Measurements from ENCODE around the gene ZNF281.

The ZNF281 gene

GRCh38 chr1:200381256-200381984 lies 28.4 kb downstream of the ZNF281 start:
- H3K36me3 ChIP-seq (ENCODE audit: insufficient read depth, low read length), result no peaks in the 10 kb centered on the region
- H3K9ac ChIP-seq (ENCODE audit: low read depth, low read length), result no peak overlapping the region
- peaks cover 20% of the 10 kb centered on the region for H3K4me1 ChIP-seq (ENCODE audit: control insufficient read depth, insufficient read depth, low read length)
- no peak overlapping the region for H3K4me3 ChIP-seq (ENCODE audit: low read length)
- no peaks in the 10 kb centered on the region for H3K9me3 ChIP-seq (replicated peaks; ENCODE audit: low read length)
- H3K4me2 ChIP-seq (ENCODE audit: low read length), result no peak overlapping the region
- H3K27me3 ChIP-seq (ENCODE audit: control insufficient read depth, insufficient read depth, low read length), result no peaks in the 10 kb centered on the region

- no peaks in the 10 kb centered on the region for H3K27me3 ChIP-seq (ENCODE audit: control insufficient read depth, insufficient read depth, low read length)
- H3K36me3 ChIP-seq (ENCODE audit: insufficient read depth, low read length), result no peaks in the 10 kb centered on the region
- no peak overlapping the region for H3K4me3 ChIP-seq (ENCODE audit: low read length)
- H3K4me2 ChIP-seq (ENCODE audit: low read length), result no peak overlapping the region
- H3K9me3 ChIP-seq (replicated peaks; ENCODE audit: low read length), result no peaks in the 10 kb centered on the region
- H3K9ac ChIP-seq (ENCODE audit: low read depth, low read length), result no peak overlapping the region
- peaks cover 20% of the 10 kb centered on the region for H3K4me1 ChIP-seq (ENCODE audit: control insufficient read depth, insufficient read depth, low read length)
Observed at GRCh38 chr1:200380589-200381021, 29.2 kb downstream of the ZNF281 start.

DNA sequence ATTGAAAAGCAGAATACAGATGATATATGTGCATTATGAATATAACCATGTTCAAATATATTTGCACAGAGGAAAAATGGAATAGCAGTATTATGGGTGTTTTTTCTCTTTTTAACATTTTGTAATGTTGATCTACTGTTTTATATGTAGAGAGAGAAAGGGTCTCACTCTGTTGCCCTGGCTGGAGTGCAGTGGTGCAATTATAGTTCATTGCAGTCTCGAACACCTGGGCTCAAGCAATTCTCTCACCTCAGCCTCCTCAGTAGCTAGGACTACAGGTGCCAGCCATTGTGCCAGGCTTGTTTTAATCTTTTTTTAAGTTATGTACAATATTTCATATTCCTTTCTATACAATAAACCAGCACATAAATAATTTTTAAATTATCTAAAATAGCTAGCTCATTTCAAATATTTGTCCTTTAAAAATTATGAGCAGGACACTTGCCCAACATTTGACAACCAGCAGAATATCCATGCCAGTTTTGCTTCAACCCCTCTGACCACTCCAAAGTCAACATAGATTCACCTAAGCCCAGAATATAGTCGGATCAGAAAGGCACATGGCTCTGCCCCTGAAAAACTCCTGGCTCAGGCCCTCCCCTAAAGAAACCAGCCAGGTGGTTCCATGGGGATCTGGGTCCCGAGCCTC lies 29.8 kb downstream of the ZNF281 start:
- H3K4me2 ChIP-seq (ENCODE audit: low read length), result peak overlapping the region; percentile 73
- H3K27me3 ChIP-seq (ENCODE audit: control insufficient read depth, insufficient read depth, low read length), result no peaks in the 10 kb centered on the region
- H3K9me3 ChIP-seq (replicated peaks; ENCODE audit: low read length), result no peaks in the 10 kb centered on the region
- no peaks in the 10 kb centered on the region for H3K36me3 ChIP-seq (ENCODE audit: insufficient read depth, low read length)
- H3K4me3 ChIP-seq (ENCODE audit: low read length), result no peak overlapping the region
- peak overlapping the region; percentile 16 for H3K9ac ChIP-seq (ENCODE audit: low read depth, low read length)
- peaks cover 25% of the 10 kb centered on the region for H3K4me1 ChIP-seq (ENCODE audit: control insufficient read depth, insufficient read depth, low read length)

GRCh38 chr1:200379432-200379757 lies 30.4 kb downstream of the ZNF281 start:
- no peaks in the 10 kb centered on the region for H3K36me3 ChIP-seq (ENCODE audit: insufficient read depth, low read length)
- peak overlapping the region; percentile 39 for H3K4me3 ChIP-seq (ENCODE audit: low read length)
- peak overlapping the region; percentile 64 for H3K9ac ChIP-seq (ENCODE audit: low read depth, low read length)
- no peaks in the 10 kb centered on the region for H3K27me3 ChIP-seq (ENCODE audit: control insufficient read depth, insufficient read depth, low read length)
- no peaks in the 10 kb centered on the region for H3K9me3 ChIP-seq (replicated peaks; ENCODE audit: low read length)
- H3K4me1 ChIP-seq (ENCODE audit: control insufficient read depth, insufficient read depth, low read length), result peaks cover 31% of the 10 kb centered on the region
- H3K4me2 ChIP-seq (ENCODE audit: low read length), result peak overlapping the region; percentile 73

DNA sequence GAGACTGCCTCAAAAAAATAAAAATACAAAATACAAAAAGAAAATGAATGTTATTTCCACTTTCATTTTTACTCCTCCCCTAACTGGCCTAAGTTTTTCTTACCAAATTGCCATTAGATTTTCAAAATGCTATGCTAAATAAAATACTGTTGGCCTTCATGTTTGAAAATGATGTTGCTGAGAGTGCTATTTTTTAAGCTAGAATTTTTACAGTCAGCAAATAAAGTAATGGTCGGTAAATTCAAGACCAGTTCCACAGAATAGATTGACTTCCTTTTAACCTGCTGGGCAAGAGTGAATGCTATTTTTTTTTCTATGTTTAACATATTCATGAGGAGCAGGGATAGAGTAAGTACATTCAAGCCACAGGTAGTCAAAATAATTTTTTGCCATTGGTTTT lies 31.7 kb downstream of the ZNF281 start:
- Histone ChIP-seq H3K4me1 (ENCODE audit: control insufficient read depth, insufficient read depth, low read length) (peaks cover 40% of the 10 kb centered on the region), H3K9ac (ENCODE audit: low read depth, low read length) (no peak overlapping the region), H3K36me3 (ENCODE audit: insufficient read depth, low read length) (no peaks in the 10 kb centered on the region), H3K4me3 (ENCODE audit: low read length) (no peak overlapping the region), H3K27me3 (ENCODE audit: control insufficient read depth, insufficient read depth, low read length) (no peaks in the 10 kb centered on the region), H3K4me2 (ENCODE audit: low read length) (no peak overlapping the region), H3K9me3 (replicated peaks; ENCODE audit: low read length) (no peaks in the 10 kb centered on the region)

- peaks cover 53% of the 10 kb centered on the region for H3K4me1 ChIP-seq (ENCODE audit: control insufficient read depth, insufficient read depth, low read length)
Observed at GRCh38 chr1:200376528-200376927, 33.3 kb downstream of the ZNF281 start.

GRCh38 chr1:200374569-200375295 lies 35.1 kb downstream of the ZNF281 start:
- Histone ChIP-seq H3K9me3 (replicated peaks; ENCODE audit: low read length) (no peaks in the 10 kb centered on the region), H3K9ac (ENCODE audit: low read depth, low read length) (peak overlapping the region; percentile 39), H3K27me3 (ENCODE audit: control insufficient read depth, insufficient read depth, low read length) (no peaks in the 10 kb centered on the region), H3K36me3 (ENCODE audit: insufficient read depth, low read length) (no peaks in the 10 kb centered on the region), H3K4me1 (ENCODE audit: control insufficient read depth, insufficient read depth, low read length) (peaks cover 47% of the 10 kb centered on the region), H3K4me2 (ENCODE audit: low read length) (peak overlapping the region; percentile 7), H3K4me3 (ENCODE audit: low read length) (no peak overlapping the region)

More at GRCh38 chr1:200376528-200376927, 33.3 kb downstream of the ZNF281 start:
- H3K27me3 ChIP-seq (ENCODE audit: control insufficient read depth, insufficient read depth, low read length), result no peaks in the 10 kb centered on the region
- no peaks in the 10 kb centered on the region for H3K9me3 ChIP-seq (replicated peaks; ENCODE audit: low read length)
- no peak overlapping the region for H3K4me2 ChIP-seq (ENCODE audit: low read length)
- H3K9ac ChIP-seq (ENCODE audit: low read depth, low read length), result no peak overlapping the region
- H3K4me3 ChIP-seq (ENCODE audit: low read length), result no peak overlapping the region
- no peaks in the 10 kb centered on the region for H3K36me3 ChIP-seq (ENCODE audit: insufficient read depth, low read length)

DNA sequence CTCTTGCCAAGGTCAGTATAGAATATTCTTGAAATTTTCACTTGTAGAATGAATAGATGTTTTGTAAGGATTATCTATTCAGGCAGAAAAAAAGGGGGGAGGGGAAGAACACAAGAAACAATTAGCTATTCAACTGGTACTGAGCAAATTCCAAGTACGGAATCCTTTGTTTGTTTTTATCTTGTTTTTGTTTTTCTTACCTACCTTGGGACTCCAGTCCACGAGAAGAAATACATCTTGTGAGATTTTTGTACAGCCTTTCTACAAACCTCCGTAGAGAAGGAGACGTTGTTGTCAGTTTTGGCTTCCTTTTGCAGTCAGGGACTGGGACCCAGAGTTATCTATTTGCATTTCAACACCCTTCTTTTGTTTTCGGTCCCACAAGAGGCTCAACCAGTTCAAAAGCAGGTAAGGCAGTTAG lies 36.0 kb downstream of the ZNF281 start:
- Histone ChIP-seq H3K27me3 (ENCODE audit: control insufficient read depth, insufficient read depth, low read length) (no peaks in the 10 kb centered on the region), H3K9ac (ENCODE audit: low read depth, low read length) (peak overlapping the region; percentile 39), H3K4me1 (ENCODE audit: control insufficient read depth, insufficient read depth, low read length) (peaks cover 49% of the 10 kb centered on the region), H3K4me2 (ENCODE audit: low read length) (peak overlapping the region; percentile 7), H3K9me3 (replicated peaks; ENCODE audit: low read length) (no peaks in the 10 kb centered on the region), H3K36me3 (ENCODE audit: insufficient read depth, low read length) (no peaks in the 10 kb centered on the region), H3K4me3 (ENCODE audit: low read length) (peak overlapping the region; percentile 26)

GRCh38 chr1:200372885-200373181 lies 37.0 kb downstream of the ZNF281 start:
- Histone ChIP-seq H3K4me1 (ENCODE audit: control insufficient read depth, insufficient read depth, low read length) (peaks cover 57% of the 10 kb centered on the region), H3K4me3 (ENCODE audit: low read length) (no peak overlapping the region), H3K4me2 (ENCODE audit: low read length) (no peak overlapping the region), H3K36me3 (ENCODE audit: insufficient read depth, low read length) (no peaks in the 10 kb centered on the region), H3K9me3 (replicated peaks; ENCODE audit: low read length) (no peaks in the 10 kb centered on the region), H3K27me3 (ENCODE audit: control insufficient read depth, insufficient read depth, low read length) (no peaks in the 10 kb centered on the region), H3K9ac (ENCODE audit: low read depth, low read length) (peak overlapping the region; percentile 1)

DNA sequence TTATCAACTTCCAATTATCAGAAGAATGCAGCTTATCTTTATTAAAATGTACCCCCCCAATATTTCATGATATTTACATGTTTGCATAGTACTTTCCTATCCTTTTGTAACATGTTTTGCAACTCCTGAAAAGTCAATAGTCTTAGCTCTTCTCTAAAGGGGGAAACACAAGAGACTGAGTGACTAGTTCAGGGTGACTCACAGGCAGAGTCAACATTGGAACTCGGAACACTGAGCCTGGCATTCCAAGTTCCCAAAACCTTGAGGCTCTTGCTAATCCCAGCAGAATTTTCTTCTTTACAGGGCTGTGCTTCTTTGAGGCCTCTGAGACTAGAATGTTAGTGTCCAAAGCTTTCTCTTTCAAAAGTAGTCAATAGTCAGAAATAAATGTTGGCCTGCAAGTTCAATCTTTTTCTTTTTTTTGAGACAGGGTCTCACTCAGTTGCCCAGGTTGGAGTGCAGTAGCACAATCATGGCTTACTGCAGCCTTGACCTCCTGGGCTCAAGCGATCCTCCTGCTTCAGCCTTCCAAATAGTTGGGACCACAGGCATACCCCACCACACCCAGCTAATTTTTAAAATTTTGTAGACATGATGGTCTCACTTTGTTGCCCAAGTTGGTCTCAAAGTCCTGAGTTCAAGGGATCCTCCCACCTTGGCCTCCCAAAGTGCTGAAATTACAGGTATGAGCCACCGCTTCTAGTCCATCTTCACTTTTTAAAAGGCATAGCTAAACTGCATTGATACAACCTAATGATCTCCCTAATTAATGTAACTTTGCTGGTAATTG lies 37.5 kb downstream of the ZNF281 start:
- Histone ChIP-seq H3K4me3 (ENCODE audit: low read length) (no peak overlapping the region), H3K4me1 (ENCODE audit: control insufficient read depth, insufficient read depth, low read length) (peaks cover 61% of the 10 kb centered on the region), H3K4me2 (ENCODE audit: low read length) (peak overlapping the region; percentile 7), H3K9ac (ENCODE audit: low read depth, low read length) (no peak overlapping the region), H3K9me3 (replicated peaks; ENCODE audit: low read length) (no peaks in the 10 kb centered on the region), H3K36me3 (ENCODE audit: insufficient read depth, low read length) (no peaks in the 10 kb centered on the region), H3K27me3 (ENCODE audit: control insufficient read depth, insufficient read depth, low read length) (no peaks in the 10 kb centered on the region)

GRCh38 chr1:200369706-200370105 lies 40.1 kb downstream of the ZNF281 start:
- no peaks in the 10 kb centered on the region for H3K36me3 ChIP-seq (ENCODE audit: insufficient read depth, low read length)
- no peak overlapping the region for H3K4me3 ChIP-seq (ENCODE audit: low read length)
- H3K9me3 ChIP-seq (replicated peaks; ENCODE audit: low read length), result no peaks in the 10 kb centered on the region
- H3K27me3 ChIP-seq (ENCODE audit: control insufficient read depth, insufficient read depth, low read length), result no peaks in the 10 kb centered on the region
- H3K4me2 ChIP-seq (ENCODE audit: low read length), result no peak overlapping the region
- peaks cover 70% of the 10 kb centered on the region for H3K4me1 ChIP-seq (ENCODE audit: control insufficient read depth, insufficient read depth, low read length)
- H3K9ac ChIP-seq (ENCODE audit: low read depth, low read length), result no peak overlapping the region

All from skeletal muscle satellite cell (primary cell).